ENCODE results near the gene RYR1. TPM values are rescaled to one million over a fixed set of nuclear protein-coding genes. Genes with fewer than 3 reads are reported as not detected.
"Not testable (repeated sequence)": the region's sequence is repeated elsewhere in the genome, so short reads cannot be mapped to it uniquely, and the experiment has no call there.

Gene RYR1
- total RNA-seq, 2 donors from 2014 or later: 1.3 to 5.6 TPM

DNA sequence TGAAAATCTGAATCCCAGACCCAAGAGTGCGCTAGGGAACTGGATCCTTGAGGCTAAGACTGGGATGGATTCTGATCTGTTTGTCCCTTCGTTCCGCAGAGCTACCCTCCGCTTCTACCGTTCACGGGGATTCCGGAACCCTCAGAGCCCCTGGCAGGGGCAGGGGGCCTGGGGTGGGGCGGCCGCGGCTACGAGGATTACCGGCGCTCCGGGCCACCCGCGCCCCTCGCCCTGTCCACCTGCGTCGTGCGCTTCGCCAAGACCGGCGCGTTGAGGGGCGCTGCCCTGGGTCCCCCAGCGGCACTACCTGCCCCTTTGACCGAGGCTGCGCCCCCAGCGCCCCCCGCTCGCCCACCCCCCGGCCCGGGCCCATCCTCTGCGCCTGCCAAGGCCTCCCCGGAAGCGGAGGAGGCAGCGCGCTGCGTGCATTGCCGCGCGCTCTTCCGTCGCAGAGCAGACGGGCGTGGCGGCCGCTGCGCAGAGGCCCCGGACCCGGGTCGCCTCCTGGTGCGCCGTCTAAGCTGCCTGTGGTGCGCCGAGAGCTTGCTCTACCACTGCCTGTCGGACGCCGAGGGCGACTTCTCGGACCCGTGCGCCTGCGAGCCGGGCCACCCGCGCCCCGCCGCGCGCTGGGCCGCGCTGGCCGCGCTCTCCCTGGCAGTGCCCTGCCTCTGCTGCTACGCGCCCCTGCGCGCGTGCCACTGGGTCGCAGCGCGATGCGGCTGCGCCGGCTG lies 37.9 kb upstream of the RYR1 start:
- intact Hi-C loops (cut with DNase I): no loop called here
- DNase-seq (ENCODE audit: low spot score): no peak

DNA sequence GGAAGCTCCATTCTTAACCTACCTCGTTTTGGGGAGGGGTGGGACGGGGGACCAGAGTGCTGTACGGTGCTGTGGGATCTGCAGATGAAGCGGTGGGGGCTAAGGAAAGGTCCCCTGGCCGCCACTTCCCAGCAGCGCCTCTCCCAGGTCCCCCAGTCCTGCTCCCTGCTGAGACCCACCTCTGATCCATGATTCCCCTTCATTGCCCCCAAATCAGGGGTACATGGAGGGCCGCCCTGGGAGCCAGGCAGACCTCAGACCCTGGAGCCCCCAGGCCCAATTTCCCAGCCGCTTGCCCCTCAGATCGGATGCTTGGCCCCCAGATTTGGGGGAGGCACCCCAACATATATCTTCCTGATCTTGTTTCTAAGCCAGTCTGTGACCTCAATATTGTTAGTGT lies 34.4 kb upstream of the RYR1 start:
- intact Hi-C loops (cut with DNase I): no loop called here
- no peak for DNase-seq (ENCODE audit: low spot score)

DNA sequence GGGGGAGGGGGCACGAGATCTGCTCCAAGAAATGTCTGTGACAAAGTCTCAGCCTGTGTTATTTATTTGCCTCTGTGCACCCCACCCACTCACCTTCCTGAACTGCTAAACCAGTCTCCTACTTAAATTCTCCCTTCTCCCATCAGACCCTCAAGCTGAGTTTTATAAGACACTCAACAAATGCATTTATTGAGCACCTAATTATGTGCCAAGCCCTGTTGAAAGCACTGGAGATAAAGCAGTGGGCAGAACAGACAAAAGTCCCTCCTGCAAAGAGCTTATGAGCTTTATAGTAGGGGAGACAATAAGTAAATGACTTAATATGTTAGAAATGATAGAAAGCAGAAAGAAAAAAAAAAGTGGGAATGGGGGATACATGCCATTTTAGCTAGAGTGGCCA lies 34.0 kb upstream of the RYR1 start:
- intact Hi-C loops (cut with DNase I): no loop called here
- no peak for DNase-seq (ENCODE audit: low spot score)

DNA sequence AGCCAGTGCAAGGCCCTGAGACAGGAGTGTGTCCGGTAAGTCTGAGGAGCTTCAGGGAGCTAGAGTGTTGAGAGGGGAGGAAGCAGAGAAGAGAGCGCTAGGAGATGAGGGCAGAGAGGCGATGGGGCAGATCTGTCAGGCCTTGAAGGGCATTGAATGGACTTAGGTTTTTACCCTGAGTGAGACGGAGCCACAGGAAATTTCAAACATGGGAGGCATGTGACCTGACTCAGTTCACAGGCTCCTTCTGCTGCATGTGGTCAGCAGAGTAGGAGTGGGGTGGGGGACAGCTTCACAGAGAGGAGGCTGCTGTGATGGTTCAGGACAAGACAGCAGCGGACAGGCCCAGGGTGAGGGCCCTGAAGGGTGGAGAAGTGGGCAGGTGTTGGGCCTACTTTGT lies 33.1 kb upstream of the RYR1 start:
- intact Hi-C loops (cut with DNase I): loop anchor here (10.0 kb wide), 2 partner anchors 114 to 234 kb away; no protein-coding TSS in a partner anchor
- no peak for DNase-seq (ENCODE audit: low spot score)

DNA sequence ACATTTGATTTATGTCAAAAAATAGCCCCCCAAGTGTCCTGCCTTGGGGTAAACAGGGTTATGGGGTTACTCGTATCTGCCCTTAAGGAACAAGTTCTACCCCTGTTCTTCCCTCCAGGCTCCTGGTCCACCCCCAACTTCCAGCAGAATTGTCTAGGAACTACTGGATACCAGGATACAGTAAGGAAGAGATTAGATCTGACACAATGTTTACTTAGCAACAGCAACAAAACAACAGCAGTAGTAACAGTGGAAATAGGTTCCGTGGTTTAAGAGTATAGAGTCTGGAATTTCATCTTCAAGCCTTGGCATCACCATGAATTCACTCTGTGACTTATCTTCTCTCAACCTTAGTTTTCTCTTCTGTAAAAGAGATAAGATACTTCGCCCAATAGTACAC lies 32.3 kb upstream of the RYR1 start:
- intact Hi-C loops (cut with DNase I): loop anchor here (10.0 kb wide), 2 partner anchors 114 to 234 kb away; no protein-coding TSS in a partner anchor
- DNase-seq (ENCODE audit: low spot score): no peak

DNA sequence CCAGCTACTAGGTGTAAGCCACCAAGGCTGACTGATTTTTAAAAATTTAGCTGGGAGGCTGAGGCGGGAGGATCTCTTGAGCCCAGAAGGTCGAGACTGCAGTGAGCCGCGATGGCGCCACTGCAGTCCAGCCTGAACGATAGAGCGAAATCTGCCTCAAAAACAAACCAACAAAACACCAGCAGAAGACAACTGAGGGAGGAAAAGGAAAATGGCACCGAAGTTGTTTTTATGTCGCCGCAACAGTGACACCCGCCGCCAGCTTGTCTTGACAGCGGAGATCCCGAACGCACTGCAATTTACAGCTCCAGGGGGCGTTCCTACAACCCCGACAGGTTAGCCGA lies 30.9 kb upstream of the RYR1 start:
- intact Hi-C loops (cut with DNase I): loop anchor here (10.0 kb wide), 2 partner anchors 112 to 232 kb away; no protein-coding TSS in a partner anchor

DNA sequence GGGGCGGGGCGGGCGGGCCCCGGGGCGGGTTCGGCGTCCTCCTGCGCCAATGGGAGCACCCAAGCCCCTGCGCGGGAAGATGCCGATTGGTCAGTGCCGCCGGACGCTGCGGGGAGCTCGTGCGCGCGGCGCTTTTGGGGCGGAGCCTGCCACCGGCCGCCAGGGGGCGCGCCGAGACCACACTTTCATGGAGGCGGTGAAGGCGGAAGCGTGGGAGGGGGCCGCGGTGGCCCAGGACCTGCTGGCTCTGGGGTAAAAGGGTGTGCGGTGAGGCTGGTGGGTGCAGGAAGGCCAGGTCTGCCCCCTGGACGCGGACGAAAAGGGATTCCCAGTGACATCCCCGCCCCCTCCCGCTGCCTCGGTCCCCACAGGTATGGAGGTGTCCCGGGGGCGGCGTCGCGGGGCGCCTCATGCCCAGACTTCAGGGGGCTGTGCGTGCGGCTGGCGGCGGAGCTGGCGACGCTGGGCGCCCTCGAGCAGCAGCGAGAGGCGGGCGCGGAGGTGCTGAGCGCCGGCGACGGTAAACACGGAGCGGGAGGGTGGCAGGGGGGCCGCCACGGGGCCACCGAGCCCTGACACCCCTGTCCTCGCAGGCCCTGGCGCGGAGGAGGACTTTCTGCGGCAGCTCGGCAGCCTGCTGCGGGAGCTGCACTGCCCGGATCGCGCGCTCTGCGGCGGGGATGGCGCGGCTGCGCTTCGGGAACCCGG lies 30.4 kb upstream of the RYR1 start, which contains the start of gene FAM98C:
Gene FAM98C, plus strand, starts transcription at position 127 of the 708 bp plus-strand sequence. Its CDS starts 61 bp downstream, at position 188.
- intact Hi-C loops (cut with DNase I): loop anchor here (10.0 kb wide), 2 partner anchors 112 to 232 kb away; no protein-coding TSS in a partner anchor
- DNase-seq (ENCODE audit: low spot score): peak; percentile 98

More for the DNA sequence above, 30.9 kb upstream of the RYR1 start:
- no peak for DNase-seq (ENCODE audit: low spot score)

DNA sequence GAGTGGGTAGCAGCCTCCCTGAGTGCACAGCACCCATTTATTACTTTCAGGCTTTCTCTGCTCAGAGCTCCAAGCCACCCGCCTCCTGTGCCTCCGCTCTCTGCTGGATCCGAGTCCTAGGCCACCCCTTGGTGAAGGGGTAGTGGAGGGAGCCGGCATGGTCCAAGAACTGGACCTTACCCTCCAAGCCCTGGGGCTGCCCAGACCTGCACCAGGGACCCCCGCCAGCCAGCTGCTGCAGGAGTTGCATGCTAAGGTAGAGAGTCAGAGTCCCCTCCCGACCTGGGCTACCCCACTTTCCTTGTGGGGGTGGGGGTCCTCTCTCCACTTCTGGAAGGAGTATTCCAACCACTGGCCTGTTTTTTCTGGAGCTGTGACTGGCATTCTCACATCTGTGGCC lies 28.6 kb upstream of the RYR1 start:
- intact Hi-C loops (cut with DNase I): loop anchor here (10.0 kb wide), 2 partner anchors 110 to 230 kb away; no protein-coding TSS in a partner anchor
- DNase-seq (ENCODE audit: low spot score): no peak

DNA sequence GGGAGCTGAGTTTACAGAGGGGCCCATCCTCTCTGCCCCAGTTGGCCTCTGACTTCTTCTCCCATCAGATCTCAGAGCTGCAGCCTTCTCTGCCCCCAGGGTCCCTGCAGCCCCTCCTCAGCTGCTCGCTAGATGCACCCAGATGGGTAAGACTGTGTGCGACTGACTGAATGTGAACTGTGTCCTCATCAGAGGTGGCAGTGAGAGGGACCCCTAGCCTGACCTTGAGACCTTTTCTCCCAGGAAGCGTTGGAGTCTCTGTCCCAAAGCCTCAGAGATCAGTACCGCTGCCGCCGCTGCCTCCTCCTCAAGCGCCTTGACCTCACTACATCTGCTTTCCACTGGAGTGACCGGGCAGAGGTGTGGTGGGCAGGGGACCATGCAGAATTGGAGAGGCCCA lies 28.2 kb upstream of the RYR1 start:
- intact Hi-C loops (cut with DNase I): loop anchor here (10.0 kb wide), 2 partner anchors 110 to 230 kb away; no protein-coding TSS in a partner anchor

DNA sequence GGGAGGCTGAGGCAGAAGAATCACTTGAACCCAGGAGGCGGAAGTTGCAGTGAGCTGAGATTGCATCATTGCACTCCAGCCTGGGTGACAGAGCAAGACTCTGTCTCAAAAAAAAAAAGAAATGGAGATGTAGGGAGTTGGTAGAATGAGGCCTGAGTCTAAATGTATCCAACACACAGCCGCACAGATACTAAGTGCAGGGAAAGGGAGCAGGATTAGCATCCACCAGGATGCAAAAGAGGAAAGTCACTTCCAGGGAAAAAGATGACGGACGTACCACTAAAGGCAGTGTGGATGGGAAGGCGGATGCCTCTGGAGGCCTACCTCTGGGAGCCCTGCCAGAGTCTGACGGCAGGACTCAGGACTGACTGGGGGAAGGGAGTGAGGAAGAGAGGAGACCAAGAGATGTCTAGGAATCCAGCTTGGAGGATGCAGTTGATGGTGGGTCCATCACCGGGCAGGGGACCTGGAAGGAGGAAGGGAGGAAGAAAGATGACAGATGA lies 23.8 kb upstream of the RYR1 start:
- DNase-seq (ENCODE audit: low spot score): no peak
- intact Hi-C loops (cut with DNase I): loop anchor here (10.0 kb wide), 2 partner anchors 105 to 225 kb away; no protein-coding TSS in a partner anchor

More for the DNA sequence above, 28.2 kb upstream of the RYR1 start:
- DNase-seq (ENCODE audit: low spot score): no peak

DNA sequence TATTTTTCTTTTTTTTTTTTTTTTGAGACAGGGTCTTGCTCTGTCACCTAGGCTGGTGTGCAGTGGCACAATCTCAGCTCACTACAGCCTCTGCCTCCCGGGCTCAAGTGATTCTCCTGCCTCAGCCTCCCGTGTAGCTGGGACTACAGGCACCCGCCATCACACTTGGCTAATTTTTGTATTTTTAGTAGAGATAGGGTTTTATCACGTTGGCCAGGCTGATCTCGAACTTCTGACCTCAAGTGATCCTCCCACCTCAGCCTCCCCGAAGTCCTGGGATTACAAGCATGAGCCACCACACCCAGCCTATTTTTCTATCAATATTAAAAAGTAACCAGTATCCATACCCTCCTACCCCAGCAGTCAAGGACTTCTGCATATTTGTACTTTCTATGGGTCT lies 23.1 kb upstream of the RYR1 start:
- DNase-seq (ENCODE audit: low spot score); intact Hi-C loops (cut with DNase I): not testable (repeated sequence)

DNA sequence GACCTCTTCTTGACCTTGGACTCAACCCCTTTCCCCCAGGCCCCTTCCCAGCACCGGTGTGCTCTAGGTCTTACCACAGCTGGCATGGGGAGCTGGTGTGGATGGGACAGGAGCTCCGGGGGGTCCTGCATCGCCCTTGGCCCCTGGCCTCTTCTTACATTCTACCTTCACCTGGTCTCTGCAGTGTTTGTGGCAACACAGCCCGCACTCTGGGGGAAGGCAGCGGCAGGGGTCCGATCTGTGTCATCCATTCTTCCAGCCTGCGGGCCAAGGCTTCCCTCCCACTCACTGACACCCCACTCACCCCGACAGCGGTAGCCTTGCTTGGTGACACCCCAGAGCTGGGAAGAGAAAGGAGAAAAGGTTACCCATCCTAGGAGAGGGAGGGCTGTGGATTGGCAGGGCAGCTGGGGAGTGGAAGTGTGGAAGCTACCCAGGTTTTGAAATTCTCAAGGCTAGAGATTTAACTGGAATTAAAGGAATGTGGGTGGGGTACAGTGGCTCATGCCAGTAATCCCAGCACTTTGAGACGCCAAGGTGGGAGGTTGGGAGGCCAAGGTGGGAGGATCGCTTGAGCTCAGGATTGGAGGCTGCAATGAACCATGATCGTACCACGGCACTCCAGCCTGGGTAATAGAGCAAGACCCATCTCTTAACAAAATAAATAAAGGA lies 22.3 kb upstream of the RYR1 start:
- no peak for DNase-seq (ENCODE audit: low spot score)
- intact Hi-C loops (cut with DNase I): no loop called here

DNA sequence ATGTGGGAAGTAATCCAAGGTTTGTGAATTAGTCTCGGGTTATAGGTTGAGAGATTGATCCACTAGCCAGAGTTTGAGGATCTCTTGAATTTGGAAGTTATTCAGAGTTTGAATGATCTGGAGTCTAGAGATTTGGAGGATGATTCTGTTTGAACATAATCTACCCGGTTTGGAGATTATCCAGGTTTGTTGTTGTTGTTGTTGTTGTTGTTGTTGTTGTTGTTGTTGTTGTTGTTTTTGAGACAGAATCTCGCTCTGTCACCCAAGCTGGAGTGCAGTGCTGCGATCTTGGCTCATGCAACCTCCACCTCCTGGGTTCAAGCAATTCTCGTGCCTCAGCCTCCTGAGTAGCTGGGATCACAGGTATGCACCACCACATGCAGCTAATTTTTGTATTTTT lies 21.6 kb upstream of the RYR1 start:
- intact Hi-C loops (cut with DNase I); DNase-seq (ENCODE audit: low spot score): not testable (repeated sequence)

DNA sequence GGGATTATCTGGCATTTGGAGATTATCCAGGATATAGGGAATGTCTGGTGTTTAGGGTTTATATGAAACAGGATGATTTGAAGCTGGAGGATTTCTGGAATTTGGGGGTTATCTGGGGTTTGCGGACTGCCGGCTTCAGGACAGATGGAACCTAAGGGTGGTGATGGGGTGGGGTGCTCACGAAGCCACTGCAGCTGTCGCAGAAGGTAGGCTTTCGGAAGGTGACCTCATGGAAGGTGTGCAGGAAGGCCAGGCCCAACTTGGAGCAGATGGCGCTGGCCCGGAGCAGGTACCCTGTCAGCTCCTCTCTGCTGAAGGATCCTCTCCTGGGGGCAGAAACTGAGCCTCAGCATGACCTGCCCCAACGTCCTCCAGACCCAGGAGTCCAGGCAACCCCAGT lies 21.0 kb upstream of the RYR1 start:
- no peak for DNase-seq (ENCODE audit: low spot score)
- intact Hi-C loops (cut with DNase I): no loop called here

DNA sequence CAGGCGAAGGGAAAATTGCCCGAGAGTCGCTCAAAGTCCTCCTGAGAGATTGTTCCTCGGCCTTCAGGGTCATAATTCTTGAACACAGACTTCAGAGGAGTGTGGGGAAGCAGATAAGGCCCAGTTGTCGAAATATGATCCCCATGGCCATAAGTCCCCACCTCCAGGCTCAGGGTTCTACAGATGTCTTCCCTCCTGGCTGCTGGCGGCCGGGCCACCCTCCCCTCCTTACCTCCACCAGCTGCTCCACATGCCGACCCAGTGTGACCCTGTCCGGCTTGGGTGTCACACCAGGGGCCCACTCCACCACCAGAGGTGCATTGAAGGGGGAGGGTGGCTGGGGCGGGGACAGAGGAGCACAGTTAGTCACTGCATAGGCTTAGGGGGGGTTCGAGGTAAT lies 20.5 kb upstream of the RYR1 start:
- intact Hi-C loops (cut with DNase I): no loop called here
- DNase-seq (ENCODE audit: low spot score): no peak

DNA sequence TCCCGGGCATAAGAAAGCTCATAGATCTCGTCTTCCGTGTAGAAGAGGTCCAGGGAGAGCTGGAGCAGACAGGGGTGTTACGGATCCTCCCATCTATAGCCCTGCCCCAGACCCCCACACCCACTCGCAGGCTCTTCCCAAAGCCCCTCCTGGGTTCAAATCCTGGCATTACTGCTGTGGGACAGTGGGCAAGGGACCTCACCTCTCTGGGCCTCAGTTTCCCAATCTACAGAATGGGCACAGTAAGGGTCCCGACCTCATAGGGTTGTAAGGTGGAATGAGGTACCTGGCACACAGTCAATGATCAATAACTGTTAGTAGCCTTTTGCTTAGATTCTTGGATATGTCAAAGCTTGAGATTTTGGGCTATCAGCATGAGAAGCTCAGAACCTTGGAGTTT lies 20.1 kb upstream of the RYR1 start:
- intact Hi-C loops (cut with DNase I): no loop called here
- DNase-seq (ENCODE audit: low spot score): no peak

DNA sequence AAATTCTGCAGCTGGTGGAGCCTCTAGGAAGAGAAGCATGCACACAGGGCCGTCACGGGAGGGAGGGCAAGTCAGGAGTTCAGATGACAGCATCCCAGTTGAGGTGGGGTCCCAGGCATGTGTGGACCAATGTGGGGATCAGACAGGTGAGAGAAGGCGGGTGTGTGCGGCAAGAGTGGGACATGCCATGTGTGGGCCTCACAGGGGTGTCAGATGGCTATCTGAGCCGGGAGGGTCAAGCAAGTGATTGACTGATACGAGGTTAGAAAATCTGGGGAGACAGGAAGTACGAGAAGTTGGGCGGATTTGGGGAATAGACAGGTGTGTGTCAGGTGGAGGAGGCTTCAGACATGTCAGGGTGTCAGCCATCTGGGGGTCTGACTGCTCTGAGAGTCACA lies 16.3 kb upstream of the RYR1 start:
- DNase-seq (ENCODE audit: low spot score): no peak
- intact Hi-C loops (cut with DNase I): no loop called here

DNA sequence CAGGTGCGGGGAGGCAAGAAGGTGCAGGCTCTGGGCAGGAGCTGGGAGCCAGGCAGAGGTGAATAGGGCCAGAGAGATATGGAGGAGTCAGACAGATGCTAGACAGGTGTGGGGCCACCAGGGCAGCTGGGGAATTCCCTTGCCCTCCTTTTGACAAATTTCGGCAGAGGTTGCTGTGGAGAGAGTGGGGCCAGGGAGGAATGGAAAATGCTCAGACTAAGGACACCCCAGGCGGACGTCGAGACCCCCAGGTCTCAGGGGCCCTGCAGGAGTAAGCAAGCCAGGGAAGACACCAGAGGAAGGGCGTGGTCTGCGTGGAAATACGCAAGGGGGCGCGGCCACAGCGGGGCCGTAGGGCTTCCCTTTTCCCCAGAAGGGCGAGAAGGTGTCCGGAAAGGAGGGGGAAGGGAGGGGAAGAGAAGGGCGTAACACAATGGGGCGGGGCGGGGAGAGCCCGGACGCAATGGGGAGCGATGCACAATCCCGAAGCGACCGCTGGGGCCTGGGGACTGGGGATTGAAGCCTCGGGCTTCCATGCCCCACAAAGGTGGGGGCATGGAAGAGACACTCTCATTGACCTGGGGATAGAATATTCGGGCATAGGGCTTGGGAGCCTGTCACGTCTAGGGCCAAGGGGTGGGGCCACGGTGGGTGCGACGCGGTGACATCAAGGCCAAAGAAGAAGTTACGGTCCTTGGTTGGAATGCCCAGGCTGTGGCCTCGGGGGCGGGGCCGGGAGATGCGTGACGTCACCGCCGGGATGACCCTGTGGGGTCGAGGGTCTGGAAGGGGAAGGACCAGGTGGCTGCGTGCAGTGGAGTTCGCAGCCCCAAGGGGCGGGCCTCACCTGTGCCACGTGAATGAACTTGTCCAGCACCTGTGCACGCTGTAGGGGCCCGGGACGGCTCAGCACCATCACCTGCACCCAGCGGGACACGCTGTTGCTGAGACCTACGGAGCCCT lies 15.7 kb upstream of the RYR1 start:
- intact Hi-C loops (cut with DNase I): no loop called here
- peak; percentile 94 for DNase-seq (ENCODE audit: low spot score)

DNA sequence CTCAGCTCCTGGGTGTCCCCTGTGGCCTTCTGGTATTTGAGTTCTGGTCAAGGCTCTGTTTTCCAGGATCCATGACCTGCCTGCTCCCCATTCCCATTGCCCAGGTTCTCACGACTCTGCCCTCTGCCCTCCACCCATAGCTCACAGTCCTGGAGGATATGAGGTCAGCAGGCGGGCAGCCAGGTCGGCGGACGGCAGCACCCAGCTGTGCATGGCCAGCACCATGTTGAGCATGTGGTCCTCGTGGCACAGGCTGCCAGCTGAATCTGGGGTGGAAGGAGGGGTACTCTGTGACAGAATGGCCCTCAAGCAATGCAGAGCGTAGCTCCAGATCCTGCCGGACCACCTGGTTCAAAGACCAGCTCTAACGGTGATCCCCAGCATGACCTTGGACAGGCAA lies 12.6 kb upstream of the RYR1 start:
- intact Hi-C loops (cut with DNase I): no loop called here

More for the DNA sequence above, 12.6 kb upstream of the RYR1 start:
- no peak for DNase-seq (ENCODE audit: low spot score)
